Body of pancreas (tissue), 4 donors: ENCODE data around the gene TICAM2. TPM values are rescaled to one million over a fixed set of nuclear protein-coding genes. Genes with fewer than 3 reads are reported as not detected.

Source experiments
- ATAC-seq: fragments of 150-250 bp; one replicate; pipeline ENCODE4 v1.9.1; 2016
- DNase-seq, 4 donors: peaks; one replicate each; pipeline ENCODE4 v3.0.0-alpha.2; 2019
- H3K27ac ChIP-seq, 4 donors: fragments of 200-600 bp; sonication (generic); 1 replicate in 3 of 4; 2 replicates in 1 of 4; pipeline versions ENCODE4 v1.5.1 to v1.6.1; 2016 to 2019; ENCODE audit warnings: mild to moderate bottlenecking in 1 of 4, mixed read lengths in 1 of 4, moderate library complexity in 1 of 4
- H3K27me3 ChIP-seq, 2 donors: fragments of 200-600 bp; sonication (generic); one replicate each; pipeline ENCODE4 v1.6.0; 2016; ENCODE audit warnings: mild to moderate bottlenecking in 1 of 2
- H3K36me3 ChIP-seq, 2 donors: fragments of 200-600 bp; sonication (generic); replicated peaks in 1 of 2; 2 replicates each; pipeline ENCODE4 v1.5.1; 2016; ENCODE audit warnings: low read depth in 2 of 2; ENCODE audit not compliant: insufficient read depth in 1 of 2
- H3K4me1 ChIP-seq: fragments of 200-600 bp; sonication (generic); one replicate; pipeline ENCODE4 v1.6.0; 2016
- H3K4me3 ChIP-seq, 2 donors: fragments of 200-600 bp; sonication (generic); 1 replicate in 1 of 2; 2 replicates in 1 of 2; pipeline ENCODE4 v1.5.1; 2016 to 2019
- H3K9me3 ChIP-seq, 3 donors: fragments of 200-600 bp; sonication (generic); 1 replicate in 2 of 3; 2 replicates in 1 of 3; pipeline ENCODE4 v1.5.1; 2016
- CTCF ChIP-seq, 7 experiments: fragments of 450-650 bp in 4 of 7; fragments of 200-600 bp in 3 of 7; sonication (generic) in 3 of 7; IDR thresholded peaks; one replicate each; pipeline ENCODE4 v1.5.1; 2016 to 2019; ENCODE audit warnings: antibody characterized with exemption in 7 of 7
- POLR2A ChIP-seq, 3 donors: fragments of 450-650 bp; IDR thresholded peaks; one replicate each; pipeline ENCODE4 v1.6.1; 2016; ENCODE audit warnings: antibody characterized with exemption in 3 of 3, mild to moderate bottlenecking in 2 of 3
- WGBS, 2 donors: methylation state at CpG; one replicate each; pipeline ENCODE4 v1.1.5; 2017; 5-methylcytosine and 5-hydroxymethylcytosine counted together
- intact Hi-C: fragments of 100-400 bp; cut with DNase I; formaldehyde crosslinking; loops from one replicate; pipeline ENCODE4 v1.15.1; 2023
- total RNA-seq, 2 donors: library from RNA; depleted of rRNA; stranded (reverse); fragments of >200 nt; gene quantifications; one replicate each; pipeline ENCODE4 v1.1.0, GENCODE V29; 2016

Gene TICAM2
- total RNA-seq, 2 donors from 2014 or later = 0.52 to 1.6 TPM

GRCh38 chr5:115634343-115635132 lies 32.3 kb upstream of the TICAM2 start:
- Histone ChIP-seq H3K4me1 (peaks cover 17% of the 10 kb centered on the region), H3K36me3 (no peaks in the 10 kb centered on the region), H3K9me3 (no peaks in the 10 kb centered on the region), H3K4me3 (peak overlapping the region in 1 of 2 donors; percentile 4), H3K27me3 (no peaks in the 10 kb centered on the region), H3K27ac (peak overlapping the region in 3 of 4 donors; percentile 67 to 87 (median 77))
- DNase-seq = peak; percentile 87 to 94 (median 91)
- TF ChIP-seq POLR2A (IDR thresholded peaks at IDR 0.05) (peak in 2 of 3 donors; percentile 30 to 43), CTCF (IDR thresholded peaks at IDR 0.05) (peak; percentile 62 to 97 (median 96))
- ATAC-seq = peak; percentile 99
- whole genome bisulfite sequencing, 2 donors = 1 to 3% methylated on average over 8 of the region's 8 CpGs
- intact Hi-C loops = loop anchor here (5.0 kb wide), 1 partner anchor 203 kb away; no protein-coding TSS in a partner anchor

GRCh38 chr5:115629903-115630302 lies 27.6 kb upstream of the TICAM2 start:
- DNase-seq (no peak), ATAC-seq (no peak)
- Histone ChIP-seq H3K4me3 (no peak overlapping the region), H3K27me3 (no peaks in the 10 kb centered on the region), H3K36me3 (no peaks in the 10 kb centered on the region), H3K9me3 (no peaks in the 10 kb centered on the region), H3K27ac (no peak overlapping the region), H3K4me1 (peaks cover 8% of the 10 kb centered on the region)
- 53 to 83% methylated on average over 1 of the region's 1 CpG for WGBS, 2 donors
- intact Hi-C loops = loop anchor here (5.0 kb wide), 1 partner anchor 207 kb away; no protein-coding TSS in a partner anchor
- no peak for TF ChIP-seq POLR2A (IDR thresholded peaks at IDR 0.05)
- TF ChIP-seq CTCF (IDR thresholded peaks at IDR 0.05) = no peak

- TF ChIP-seq CTCF (IDR thresholded peaks at IDR 0.05) (no peak), POLR2A (IDR thresholded peaks at IDR 0.05) (no peak)
- ATAC-seq = no peak
- 77 to 85% methylated on average over 5 of the region's 5 CpGs for WGBS, 2 donors
- Histone ChIP-seq H3K27me3 (no peaks in the 10 kb centered on the region), H3K36me3 (no peaks in the 10 kb centered on the region), H3K4me1 (peaks cover 23% of the 10 kb centered on the region), H3K9me3 (no peaks in the 10 kb centered on the region), H3K27ac (no peak overlapping the region), H3K4me3 (no peak overlapping the region)
- intact Hi-C loops = no loop called here
- DNase-seq = no peak
These were observed 25.1 kb upstream of the TICAM2 start for GRCh38 chr5:115627295-115627865.

- Histone ChIP-seq H3K36me3 (no peaks in the 10 kb centered on the region), H3K27me3 (no peaks in the 10 kb centered on the region), H3K9me3 (no peaks in the 10 kb centered on the region), H3K4me1 (peaks cover 33% of the 10 kb centered on the region), H3K27ac (peak overlapping the region; percentile 72 to 97 (median 92)), H3K4me3 (peak overlapping the region; percentile 33 to 79)
- peak; percentile 35 for ATAC-seq
- DNase-seq = no peak
- 0 to 1% methylated on average over 9 of the region's 9 CpGs for WGBS, 2 donors
- intact Hi-C loops = no loop called here
- TF ChIP-seq CTCF (IDR thresholded peaks at IDR 0.05) (peak in 1 of 7 experiments; percentile 1), POLR2A (IDR thresholded peaks at IDR 0.05) (no peak)
These were observed 24.2 kb upstream of the TICAM2 start for GRCh38 chr5:115626445-115626823.
